Measurements from ENCODE around the gene MMP12.

Gene MMP12

DNA sequence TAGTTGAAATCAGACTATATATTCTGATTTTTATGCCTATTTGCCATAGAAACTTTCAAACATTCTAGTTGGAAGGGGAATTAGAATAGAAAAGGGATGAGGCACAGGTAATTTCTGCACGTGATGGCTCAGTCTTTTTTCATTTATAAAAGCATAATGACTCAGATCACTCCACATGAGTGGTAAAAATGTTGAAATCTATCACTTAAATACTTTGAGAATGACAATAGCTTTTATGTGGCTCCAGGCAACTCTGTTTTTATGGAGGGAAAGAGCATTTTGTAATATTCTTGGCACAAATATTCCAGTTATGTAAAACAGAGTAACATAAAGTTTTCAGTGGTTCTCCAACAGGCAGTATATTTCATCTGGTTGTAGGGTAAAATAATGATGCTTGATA is 25.5 kb downstream of the MMP12 start:
- DNase-seq: no peak

DNA sequence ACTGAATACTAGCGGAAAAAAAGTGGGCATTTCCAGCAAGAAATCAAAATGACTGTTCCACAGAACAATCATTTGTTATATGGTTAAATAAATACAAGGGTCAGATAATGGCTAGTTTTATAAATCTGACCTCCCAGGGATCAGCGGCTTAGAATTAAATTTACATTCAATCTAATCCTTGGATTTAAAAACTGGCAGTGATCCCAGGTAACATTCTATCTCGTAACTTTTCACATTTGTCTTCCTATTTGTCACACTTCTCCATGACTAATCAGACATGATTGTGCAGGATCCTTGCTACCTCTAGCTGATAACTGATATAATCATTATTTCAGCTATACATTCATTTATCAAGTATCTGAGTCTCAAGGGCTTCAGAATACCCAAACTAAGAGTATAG is 28.5 kb downstream of the MMP12 start:
- no peak for DNase-seq

DNA sequence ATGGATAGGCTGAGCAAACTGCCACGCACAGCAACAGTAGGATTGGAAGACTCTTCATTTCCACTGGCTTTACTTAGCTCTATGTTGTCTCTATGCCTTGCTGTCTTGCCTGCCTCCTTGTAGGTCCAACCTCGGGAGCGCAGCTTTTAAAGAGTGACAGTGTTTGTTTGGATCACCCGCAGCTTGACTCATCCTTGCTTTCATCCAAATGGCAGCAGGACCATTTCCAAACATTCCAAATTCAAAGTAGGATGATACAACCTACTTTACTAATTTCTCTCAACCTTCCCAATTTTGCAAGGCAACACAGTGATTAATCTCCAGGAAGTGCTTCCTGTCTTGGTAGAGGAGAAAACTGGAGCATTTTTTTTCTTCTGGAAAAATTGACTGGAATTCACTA is 31.3 kb downstream of the MMP12 start, which contains the start of gene MMP3:
Gene MMP3 (minus strand): TSS at position 121 of the 400 bp plus-strand sequence. CDS start 63 bp downstream, at position 58.
- DNase-seq: no peak

DNA sequence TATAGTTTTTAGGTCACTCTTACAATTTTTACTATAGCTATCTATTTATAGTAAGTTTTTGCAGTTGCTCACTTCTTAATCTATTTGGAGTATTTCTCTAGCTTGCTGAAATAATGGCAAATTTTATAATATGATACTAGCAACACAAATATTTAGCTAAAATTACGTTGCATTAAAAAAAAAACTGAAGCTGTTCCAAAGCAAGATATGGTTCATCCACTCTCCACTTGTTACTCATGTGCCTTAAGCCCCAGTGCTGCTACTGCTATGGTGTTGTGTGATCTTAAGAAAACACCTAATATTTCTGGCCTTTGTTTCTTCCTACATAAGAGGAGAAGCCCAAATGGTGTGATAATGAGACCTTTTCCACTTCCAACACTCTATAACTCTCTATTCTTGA is 31.9 kb downstream of the MMP12 start:
- DNase-seq: no peak

DNA sequence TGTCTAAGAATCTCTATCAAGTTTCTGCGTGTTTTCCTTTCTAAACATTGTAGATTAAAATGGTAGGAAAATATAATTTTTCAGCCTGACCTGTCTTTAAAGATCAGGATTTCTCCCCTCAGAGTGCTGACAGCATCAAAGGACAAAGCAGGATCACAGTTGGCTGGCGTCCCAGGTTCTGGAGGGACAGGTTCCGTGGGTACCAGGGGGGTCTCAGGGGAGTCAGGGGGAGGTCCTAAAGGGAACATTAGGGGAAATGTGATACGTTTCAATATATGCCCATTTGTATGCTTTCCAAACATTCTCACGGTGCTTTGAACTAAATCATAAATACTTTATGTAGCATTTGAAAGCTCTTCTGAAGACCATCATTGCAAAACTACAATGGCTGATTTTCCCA is 34.8 kb downstream of the MMP12 start:
- DNase-seq: no peak

DNA sequence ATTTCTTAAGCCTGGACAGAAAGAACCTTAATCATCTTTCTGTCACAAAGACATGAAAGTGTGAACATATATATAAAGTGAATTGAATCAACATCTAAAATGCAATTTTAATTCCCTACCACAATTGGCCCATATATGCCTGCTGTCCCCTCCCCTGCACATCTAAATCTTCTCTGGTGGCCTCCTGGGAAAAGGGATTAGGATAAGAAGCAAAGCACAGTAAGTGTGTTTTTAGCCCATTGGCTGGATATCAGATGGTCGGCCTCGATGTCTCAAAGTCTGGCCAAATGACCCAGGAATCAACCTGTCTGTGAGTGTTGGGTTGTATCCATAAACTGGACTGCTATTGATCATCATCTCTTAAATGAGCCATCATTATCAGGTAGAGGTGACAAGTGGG is 37.1 kb downstream of the MMP12 start:
- no peak for DNase-seq

DNA sequence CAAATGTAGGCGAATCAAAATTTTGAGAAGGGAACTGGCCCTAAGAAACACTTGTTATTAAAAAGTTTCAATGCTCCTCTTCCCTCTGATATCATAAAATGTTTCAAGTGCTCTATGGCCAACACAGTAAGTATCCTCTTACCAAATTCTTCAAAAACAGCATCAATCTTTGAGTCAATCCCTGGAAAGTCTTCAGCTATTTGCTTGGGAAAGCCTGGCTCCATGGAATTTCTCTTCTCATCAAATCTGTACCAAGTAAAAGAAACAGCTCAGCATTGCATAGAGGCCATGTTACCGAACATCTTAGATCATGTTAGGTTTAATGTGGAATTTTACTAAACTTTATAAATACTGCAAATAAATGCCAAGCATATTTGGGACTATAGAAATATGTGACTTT is 37.6 kb downstream of the MMP12 start:
- DNase-seq: no peak

DNA sequence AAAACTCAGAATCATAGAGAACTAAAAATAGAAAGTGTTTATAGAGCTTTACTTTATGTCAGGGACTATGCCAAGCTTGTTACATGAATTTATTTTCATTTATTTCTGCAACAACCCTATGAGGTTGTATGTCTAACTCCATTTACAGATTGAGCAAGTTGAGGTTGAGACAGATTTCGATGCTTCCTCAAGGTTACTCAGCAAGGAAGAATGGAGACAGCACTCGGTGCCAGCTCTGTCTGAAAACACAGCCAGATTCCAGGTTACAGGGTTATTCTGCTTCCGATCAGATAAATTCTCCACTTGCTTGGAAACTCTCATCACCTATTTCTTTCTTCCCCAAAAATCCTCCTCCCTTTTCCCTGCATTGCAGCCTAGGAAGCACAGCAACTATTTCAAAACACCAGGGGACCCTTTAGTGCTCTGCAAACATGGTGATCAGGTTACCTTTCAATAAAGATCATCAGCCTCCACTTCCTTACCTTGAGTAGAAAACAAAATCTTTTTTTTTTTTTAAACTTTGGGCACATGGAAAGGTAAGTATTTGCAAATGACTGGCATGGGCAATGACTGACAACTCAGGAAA is 38.4 kb downstream of the MMP12 start:
- no peak for DNase-seq

DNA sequence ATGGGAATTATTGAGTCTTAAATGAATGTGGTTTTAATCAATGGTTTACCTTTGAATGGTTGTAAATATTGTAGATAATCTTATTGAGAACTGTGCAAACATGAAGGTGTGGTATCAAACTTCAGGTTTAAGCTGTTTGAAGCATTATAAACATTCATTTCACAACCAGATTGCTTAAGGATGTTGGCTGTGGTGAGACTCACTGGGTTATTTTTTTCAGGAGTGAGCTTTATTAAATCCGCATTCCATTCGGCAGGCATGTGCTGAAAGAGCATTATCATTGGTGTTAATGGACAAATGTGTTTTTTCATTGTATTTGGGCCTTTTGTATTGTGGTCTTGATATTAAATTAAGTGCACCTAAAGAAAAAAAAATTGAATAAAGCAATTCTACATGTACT is 41.1 kb downstream of the MMP12 start:
- DNase-seq: no peak

DNA sequence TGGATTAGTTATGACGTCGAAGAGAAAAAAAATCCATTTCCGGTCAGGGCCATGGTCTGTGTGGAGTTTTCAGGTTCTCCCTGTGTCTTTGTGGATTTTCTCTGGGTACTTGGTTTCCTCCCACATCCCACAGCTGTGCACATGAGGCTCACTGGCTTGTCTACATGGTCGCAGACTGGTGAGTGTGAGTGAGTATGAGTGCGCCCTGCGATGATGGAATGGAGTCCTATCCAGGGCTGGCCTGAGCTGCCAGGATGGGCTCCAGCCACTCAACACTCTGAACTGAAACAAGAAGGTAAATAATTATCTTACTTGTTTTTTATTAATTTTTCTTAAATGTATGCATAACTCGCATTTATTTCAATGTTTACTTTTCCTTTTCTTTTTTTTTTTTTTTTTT is 42.2 kb downstream of the MMP12 start:
- no peak for DNase-seq

DNA sequence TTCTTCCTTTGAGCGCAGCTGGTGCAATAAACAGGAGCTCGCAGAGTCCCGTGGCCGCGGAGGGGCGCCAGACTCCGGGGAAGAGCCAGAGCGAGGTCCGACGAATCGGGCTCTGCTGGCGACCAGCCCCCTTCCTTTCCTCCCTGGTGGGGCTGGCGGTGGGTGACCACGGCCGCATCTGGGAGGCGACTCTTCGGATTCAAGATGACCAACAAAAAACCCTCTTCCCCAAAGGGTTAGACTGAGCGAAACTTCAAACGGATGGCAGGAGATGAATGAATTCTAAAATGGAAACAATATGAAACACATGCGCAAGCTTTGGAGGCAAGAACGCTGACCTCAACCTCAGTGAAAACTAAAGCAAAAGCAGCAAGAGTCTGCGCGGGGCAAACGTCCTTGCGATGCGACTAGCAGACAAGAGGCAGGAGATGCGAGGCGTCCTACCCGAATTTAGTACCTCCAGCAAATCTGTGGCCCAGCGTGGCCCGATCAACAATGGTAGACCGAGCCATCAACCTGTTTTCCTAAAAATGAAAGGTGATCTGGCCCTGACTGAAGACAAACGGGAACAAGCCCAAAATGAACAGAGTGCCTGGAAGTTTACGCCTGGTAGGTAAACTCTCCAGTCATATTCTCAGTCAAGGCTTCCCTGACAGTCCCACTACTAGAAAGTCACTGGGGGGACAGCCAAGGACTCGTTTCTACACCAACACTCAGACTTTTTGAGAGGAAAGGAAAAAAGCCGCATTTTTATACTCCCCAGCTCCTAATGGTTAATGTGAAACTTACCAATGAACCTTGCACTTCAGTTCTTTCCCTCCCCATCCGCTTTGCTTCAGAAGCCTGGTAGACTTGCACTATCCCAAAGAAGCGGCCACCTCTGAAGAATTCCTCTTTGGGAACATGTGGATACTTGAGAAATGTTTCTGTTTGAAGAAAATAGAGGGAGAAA is 43.0 kb downstream of the MMP12 start:
- no peak for DNase-seq

DNA sequence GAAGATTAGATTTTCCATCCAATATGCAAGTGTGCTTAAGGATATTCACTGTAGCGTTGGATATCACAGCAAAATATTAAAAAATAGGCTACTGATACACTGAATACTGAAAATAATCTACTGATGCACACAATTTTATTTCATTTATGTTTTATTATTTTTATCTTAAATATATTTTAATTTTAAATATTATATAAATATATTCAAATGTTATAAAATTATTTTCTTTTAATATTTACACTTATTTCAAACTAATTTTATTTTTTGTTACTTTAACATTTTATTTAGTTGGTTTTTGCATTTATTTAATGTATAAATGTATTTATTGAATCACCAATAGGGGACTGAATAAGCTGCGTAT is 43.7 kb downstream of the MMP12 start:
- no peak for DNase-seq

DNA sequence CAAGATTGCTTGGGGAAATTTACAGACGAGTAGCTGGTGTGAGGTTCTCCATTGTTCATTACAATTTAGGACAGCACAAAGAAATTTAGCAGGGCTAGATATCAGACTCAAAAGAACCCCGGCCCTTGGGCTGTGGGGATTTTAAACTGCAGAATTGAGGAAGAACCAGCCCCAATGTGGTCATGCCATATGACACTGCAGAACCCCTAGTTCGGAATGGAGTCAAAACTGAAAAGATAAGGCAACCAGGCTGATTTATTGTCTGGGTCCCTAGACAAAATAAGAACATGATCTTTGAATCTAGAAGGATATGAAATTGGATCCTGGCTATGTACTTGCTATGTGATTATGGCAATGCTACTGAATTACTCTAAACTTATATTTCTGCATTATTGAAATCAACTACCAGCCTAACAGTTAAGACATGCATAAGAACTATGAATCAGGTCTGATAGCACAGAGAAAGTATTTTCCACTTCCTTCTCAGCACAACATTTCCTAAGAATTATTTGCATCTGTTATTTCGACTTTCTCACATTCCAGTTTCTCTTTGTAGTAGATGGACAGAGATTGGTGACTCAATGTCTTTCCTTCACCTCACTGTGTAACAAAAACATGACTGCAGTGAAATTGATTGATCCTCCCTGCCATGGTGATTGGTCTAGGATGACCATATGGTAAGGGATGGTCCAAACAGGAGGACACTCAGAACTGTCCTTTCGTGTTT is 44.6 kb downstream of the MMP12 start:
- no peak for DNase-seq

DNA sequence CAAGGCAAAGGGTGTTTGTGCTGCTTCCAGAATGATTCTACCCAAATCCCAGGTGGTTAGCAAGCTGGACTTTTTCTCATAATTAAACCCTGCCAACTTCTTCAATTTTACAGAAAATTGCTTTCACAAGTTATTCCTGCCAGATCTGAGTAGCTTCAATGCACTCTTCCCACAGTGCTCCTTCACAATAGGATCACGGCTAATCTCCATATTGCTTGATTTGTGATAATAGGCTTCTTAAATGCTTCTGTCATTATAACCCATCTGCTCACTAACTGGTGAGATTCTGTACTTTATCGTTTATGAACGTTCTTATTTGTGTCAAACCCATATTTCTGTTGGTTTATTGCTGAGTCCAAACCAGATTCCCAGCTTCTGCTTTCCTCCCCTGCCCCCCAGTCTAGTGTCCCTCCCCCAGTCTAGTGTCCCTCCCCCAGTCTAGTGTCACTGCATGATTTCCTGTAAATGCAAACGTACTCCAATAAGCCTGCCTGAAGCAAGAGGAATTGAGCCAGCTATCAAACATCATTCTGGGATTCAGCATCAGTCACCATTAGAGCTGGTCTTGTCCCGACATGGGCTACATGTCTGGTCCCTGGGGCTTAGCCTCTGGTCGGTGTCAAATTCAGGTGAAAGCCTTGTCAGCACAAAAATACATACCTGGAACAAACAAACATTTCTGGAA is 45.3 kb downstream of the MMP12 start:
- no peak for DNase-seq

DNA sequence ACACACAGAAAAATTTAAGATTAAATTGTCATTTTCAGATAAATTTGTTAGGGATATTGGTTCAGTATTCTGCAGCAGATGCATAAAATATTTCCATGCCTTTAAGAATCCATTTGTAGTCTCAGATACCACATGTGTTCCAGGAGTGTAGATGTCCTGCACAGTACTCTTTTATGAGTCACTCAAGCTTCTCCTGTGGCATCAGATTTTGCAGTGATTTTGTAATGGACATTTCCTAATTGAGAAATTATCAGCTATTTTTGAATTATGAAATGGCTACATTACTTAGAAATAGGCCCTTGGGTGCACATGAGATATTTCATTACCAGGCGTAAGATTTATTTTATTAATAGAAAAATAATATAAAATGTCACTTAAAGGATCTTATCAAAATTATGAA is 50.2 kb downstream of the MMP12 start:
- no peak for DNase-seq

DNA sequence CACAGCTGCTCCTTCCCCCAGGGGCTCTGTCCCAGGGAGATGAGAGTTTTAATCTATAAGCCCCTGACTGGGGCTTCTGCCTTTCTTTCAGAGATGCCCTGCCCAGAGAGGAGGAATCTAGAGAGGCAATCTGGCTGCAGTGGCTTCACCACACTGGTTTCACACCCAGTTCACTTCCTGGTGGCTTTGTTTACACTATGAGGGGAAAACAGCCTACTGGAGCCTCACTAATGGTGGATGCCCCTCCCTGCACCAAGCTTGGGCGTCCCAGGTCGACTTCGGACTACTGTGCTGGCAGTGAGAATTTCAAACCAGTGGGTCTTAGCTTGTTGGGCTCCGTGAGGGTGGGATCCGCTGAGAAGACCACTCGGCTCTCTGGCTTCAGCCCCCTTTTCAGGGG is 55.3 kb downstream of the MMP12 start:
- no peak for DNase-seq

DNA sequence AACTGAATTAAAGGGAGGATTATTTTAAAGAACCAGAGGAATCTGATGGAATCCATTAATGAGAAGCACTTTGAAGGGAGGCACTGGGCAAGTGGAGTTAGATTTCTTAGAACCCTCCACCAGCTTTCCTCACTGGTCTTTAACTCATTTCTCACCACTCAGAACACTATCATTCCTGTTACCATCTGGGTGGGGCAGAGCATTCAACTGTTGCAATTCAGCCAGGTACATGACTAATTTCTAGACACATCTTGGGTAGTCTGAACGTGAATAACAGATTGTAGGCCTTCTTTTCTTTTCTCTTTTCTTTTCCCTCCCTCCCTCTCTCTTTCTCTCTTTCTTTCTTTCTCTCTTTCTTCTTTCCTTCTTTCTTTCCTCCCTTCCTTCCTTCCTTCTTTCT is 61.3 kb downstream of the MMP12 start:
- no peak for DNase-seq
